Astrocyte of the spinal cord (primary cell): ENCODE results near the gene WNT4.

Experiments
- DNase-seq: peaks from one replicate; pipeline ENCODE4 v3.0.0; 2011; ENCODE audit warnings: low read depth, low spot score
- H3K4me3 ChIP-seq: 2 replicates; pipeline ENCODE4 v1.5.1; 2011; ENCODE audit warnings: low read depth, mild to moderate bottlenecking, low read length, moderate library complexity
- in situ Hi-C: cut with HindIII; loops from 2 replicates; pipeline ENCODE4 v1.10.0; 2017; ENCODE audit warnings: low sequenced_read_pairs
- TF ChIP-seq, protein P1 (sequence below): IDR thresholded peaks from 2 replicates; pipeline ENCODE4 v1.5.1; 2012; ENCODE audit warnings: low read depth, mild to moderate bottlenecking, low read length, inconsistent platforms

Gene WNT4

DNA sequence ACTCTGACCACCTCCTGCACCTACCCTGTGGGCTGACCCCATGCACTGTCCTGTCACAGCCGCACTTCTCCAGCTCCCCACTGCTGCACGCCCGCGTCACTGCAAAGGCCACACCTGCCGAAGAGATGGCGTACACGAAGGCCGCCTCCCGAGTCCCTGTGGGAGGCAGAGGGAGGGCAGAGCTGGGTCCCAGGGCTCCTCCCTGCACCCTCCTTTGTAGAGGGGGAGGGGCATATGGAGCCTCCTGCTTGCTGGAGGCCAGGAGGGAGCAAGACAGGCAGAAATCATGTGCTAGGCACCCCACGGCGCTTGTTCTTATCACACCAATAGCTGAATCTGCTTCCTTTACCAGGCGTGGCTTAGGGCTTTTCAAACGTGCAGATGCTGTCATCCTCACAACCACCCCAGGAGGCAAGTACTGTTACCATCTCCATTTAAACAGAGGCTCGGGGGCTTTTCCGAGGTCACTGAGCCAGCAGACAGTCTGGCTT lies 21.4 kb downstream of the WNT4 start:
- peak; percentile 51 for DNase-seq
- TF ChIP-seq, protein P1, sequence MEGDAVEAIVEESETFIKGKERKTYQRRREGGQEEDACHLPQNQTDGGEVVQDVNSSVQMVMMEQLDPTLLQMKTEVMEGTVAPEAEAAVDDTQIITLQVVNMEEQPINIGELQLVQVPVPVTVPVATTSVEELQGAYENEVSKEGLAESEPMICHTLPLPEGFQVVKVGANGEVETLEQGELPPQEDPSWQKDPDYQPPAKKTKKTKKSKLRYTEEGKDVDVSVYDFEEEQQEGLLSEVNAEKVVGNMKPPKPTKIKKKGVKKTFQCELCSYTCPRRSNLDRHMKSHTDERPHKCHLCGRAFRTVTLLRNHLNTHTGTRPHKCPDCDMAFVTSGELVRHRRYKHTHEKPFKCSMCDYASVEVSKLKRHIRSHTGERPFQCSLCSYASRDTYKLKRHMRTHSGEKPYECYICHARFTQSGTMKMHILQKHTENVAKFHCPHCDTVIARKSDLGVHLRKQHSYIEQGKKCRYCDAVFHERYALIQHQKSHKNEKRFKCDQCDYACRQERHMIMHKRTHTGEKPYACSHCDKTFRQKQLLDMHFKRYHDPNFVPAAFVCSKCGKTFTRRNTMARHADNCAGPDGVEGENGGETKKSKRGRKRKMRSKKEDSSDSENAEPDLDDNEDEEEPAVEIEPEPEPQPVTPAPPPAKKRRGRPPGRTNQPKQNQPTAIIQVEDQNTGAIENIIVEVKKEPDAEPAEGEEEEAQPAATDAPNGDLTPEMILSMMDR = no peak
- no peak overlapping the region for H3K4me3 ChIP-seq
- in situ Hi-C loops = no loop called here

DNA sequence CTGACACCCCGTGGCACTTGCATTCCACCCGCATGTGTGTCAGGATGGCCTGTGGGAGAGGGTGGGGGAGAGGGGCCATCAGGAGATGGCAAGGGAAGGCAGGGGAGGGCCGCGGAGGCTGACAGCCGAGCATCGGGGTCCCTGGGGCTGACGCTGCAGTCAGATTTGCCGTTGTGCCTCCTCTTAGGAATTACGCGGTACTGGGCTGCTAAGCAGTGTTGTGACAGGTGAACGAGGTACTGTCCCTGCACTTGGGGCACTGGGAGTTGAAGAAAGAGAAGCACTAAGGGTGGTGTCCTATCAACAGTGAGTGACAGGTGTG lies 22.5 kb downstream of the WNT4 start:
- H3K4me3 ChIP-seq = no peak overlapping the region
- DNase-seq = no peak
- TF ChIP-seq, protein P1 = no peak
- in situ Hi-C loops = no loop called here

DNA sequence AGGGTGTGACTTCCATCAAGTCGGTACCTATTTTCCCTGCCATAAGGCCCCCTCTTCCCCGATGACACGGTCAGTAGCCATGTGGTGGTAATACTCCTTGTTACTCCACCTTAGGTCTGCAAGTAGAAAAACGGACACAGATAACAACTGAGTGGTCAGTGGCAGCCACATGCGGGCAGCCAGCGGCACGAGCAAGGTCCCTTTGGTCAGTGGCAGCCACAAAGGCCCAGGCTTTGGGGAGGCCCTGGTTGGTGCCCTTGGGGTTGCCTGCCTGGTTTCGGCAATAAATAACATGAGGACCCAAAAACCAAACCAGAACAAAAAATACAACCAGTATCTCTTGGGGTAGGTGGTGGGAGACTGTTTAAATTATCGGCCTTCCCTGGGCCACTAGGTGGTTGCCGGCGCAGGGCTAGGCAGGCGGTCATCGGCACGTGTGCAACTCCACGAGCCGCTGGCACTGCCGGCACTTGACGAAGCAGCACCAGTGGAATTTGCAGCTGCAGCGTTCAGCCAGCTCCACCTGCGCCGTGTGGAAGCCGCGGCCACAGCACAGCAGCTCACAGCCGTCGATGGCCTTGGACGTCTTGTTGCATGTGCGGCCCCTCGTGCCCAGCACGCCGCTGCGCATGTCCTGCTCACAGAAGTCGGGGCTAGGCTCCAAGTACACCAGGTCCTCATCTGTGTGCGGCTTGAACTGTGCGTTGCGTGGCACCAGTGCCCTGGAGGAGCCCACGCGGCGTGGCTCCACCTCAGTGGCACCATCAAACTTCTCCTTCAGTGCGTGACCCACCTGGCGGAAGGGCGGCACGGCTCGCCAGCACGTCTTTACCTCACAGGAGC lies 23.1 kb downstream of the WNT4 start:
- DNase-seq = no peak
- TF ChIP-seq, protein P1 = no peak
- in situ Hi-C loops = no loop called here
- H3K4me3 ChIP-seq = no peak overlapping the region

DNA sequence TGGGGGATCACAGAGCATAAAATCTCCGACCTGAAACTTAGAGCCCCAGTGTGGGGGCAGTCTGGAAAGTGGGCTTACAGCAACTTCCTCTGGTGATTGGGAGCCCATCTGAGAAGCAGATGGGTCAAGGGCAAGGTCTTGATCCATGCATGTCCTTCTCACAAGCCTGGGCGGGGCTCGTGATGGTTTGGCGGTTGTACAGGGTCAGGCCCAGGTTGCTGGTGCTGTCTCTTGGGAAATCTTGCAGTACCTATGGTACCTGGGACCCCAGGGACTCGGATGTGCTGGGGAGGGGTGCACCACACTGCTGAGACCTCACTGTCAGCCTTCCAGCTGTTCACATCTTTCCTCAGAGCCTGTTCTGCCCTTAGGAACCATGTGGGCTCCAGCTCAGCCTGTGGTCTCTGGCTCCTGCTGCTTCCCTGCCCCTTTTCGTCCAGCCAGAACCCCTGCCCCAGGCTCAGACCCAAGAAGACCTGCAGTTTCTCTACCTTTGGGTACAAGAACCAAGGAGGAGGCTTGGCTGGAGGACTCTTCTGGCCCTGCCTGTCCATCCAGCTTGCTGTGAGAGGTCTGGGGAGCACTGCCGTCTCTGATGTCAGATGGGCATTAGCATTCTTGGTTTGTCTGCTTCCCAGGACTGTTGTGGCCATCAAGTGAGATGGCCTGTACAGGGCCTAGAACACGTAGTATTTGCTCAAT lies 24.5 kb downstream of the WNT4 start:
- TF ChIP-seq, protein P1 = no peak
- H3K4me3 ChIP-seq = no peak overlapping the region
- DNase-seq = no peak
- in situ Hi-C loops = no loop called here

DNA sequence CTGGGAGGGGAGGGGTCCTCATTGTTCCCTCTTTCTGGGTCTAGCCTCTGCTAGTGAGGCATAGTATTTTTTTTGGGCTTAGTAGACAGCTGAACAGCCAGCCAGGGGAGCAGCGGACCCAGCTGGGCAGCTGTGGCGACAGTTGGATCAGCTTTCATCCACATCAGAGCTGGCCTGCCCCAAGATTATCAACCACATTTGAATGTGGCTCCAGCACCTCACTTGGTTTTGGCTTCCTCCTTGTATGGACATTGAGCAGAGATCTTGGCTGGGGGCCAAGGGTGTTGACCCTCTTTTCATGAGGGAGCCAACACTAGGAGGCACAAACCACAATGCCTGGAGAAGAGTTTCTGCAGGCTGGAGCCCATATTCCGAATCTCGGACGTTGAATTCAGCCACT lies 25.0 kb downstream of the WNT4 start:
- TF ChIP-seq, protein P1 = no peak
- H3K4me3 ChIP-seq = no peak overlapping the region
- peak; percentile 58 for DNase-seq
- in situ Hi-C loops = no loop called here

DNA sequence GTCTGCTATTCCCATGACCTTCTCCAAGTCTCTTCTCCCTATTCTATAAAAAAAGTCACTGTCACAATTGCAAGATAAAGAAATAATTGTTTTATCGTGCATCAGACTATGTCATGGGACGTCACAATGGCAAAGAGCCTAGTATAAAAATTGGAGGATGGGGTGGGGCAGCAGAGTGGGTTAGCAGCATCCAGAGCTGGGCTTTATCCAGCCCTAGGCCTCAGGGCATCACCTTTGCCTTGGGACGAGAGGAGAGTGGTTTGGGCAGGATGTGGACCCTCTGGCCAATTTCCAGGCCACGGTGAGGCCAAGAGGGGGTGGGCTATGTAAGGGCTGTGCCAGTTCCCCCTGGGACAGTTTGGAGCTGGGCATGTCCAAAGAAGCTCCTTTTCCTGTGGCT lies 25.7 kb downstream of the WNT4 start:
- DNase-seq = no peak
- H3K4me3 ChIP-seq = no peak overlapping the region
- in situ Hi-C loops = no loop called here
- TF ChIP-seq, protein P1 = no peak
